Ishikawa (cell line): ENCODE results near the gene CYP2W1.

Experiments
- CREB1 ChIP-seq: IDR thresholded peaks from 2 replicates; pipeline ENCODE4 v1.6.1; 2012; ENCODE audit warnings: low read depth
- EGR1 ChIP-seq: IDR thresholded peaks from 2 replicates; pipeline ENCODE4 v1.6.1; 2012
- EP300 ChIP-seq: IDR thresholded peaks from 2 replicates; pipeline ENCODE4 v1.6.1; 2012; ENCODE audit warnings: borderline replicate concordance
- RAD21 ChIP-seq: IDR thresholded peaks from 2 replicates; pipeline ENCODE4 v1.6.1; 2012; ENCODE audit warnings: low read depth
- REST ChIP-seq: IDR thresholded peaks from 2 replicates; pipeline ENCODE4 v1.6.1; 2012; ENCODE audit warnings: low read depth, mild to moderate bottlenecking
- TEAD4 ChIP-seq: IDR thresholded peaks from 2 replicates; pipeline ENCODE4 v1.6.1; 2012
- YY1 ChIP-seq: IDR thresholded peaks from 2 replicates; pipeline ENCODE4 v1.6.1; 2012; ENCODE audit warnings: low read depth
- TF ChIP-seq, protein P1 (sequence below): IDR thresholded peaks from 2 replicates; pipeline ENCODE4 v1.6.1; 2012

DNA sequence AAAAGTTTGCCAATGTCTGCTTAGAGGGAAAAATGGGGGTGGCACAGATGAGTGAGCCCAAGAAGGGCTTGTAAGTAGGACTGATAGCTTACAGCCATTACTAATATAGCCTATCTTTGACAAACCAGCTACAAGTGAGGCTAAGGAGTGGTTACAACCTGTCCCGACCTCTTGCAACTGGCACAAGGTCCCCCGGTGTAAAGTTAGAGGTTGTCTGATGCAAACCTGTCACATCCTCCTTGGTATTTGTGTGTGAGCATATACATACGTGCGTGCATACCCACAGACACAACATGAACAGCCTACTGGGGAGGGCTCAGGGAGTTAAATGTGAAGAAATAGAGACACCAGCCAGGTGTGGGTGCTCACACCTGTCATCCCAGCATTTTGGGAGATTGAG is 43.1 kb upstream of the CYP2W1 start:
- TF ChIP-seq TEAD4, result no peak
- no peak for TF ChIP-seq YY1
- TF ChIP-seq, protein P1, sequence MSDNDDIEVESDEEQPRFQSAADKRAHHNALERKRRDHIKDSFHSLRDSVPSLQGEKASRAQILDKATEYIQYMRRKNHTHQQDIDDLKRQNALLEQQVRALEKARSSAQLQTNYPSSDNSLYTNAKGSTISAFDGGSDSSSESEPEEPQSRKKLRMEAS, result no peak
- TF ChIP-seq CREB1, result no peak
- TF ChIP-seq REST, result no peak
- no peak for TF ChIP-seq EP300
- no peak for TF ChIP-seq RAD21
- no peak for TF ChIP-seq EGR1
